ENCODE data around the gene CCDC174.
A peak's percentile ranks its signal among the peaks of the same experiment; 100 is the strongest.

Gene CCDC174

DNA sequence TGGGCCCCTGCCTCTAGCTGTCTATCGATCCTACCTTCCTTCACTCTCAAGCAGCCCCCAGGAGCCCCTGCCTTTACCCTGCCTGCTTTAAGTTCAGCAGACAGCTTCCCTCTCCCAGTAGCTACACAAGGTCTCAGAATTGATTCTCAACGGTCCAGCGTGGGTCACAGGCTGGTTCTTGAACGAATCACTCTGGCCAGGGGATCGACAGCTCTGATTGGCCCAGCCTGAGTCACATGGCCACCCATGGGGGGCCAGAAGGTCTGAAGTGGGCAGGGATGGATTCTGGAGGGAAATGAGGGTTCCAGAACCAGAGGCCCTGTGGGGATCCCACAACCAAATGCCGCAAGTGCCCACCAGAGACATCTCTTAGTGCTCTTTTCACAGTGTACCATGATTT is 23.7 kb upstream of the CCDC174 start:
- DNase-seq, result no peak

DNA sequence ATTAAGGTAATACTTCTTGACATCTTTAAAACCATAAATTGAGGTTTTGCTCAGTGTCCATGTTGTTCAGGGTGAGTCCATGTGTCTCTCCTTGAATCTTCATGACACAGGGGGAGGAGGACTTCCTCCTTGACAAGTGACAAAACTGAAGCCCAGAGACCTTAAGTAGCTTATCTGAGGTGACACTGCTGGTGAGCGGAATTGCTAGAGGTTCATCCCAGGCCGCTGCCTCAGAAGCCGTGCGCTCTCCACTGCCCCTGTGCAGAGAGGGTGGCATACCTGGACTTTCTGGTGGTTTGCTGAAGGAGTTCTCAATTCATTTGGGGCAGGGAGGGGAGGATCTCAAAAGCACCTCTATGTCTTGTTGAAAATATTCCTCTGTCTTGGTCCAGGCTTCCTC is 23.2 kb upstream of the CCDC174 start:
- DNase-seq, result no peak

DNA sequence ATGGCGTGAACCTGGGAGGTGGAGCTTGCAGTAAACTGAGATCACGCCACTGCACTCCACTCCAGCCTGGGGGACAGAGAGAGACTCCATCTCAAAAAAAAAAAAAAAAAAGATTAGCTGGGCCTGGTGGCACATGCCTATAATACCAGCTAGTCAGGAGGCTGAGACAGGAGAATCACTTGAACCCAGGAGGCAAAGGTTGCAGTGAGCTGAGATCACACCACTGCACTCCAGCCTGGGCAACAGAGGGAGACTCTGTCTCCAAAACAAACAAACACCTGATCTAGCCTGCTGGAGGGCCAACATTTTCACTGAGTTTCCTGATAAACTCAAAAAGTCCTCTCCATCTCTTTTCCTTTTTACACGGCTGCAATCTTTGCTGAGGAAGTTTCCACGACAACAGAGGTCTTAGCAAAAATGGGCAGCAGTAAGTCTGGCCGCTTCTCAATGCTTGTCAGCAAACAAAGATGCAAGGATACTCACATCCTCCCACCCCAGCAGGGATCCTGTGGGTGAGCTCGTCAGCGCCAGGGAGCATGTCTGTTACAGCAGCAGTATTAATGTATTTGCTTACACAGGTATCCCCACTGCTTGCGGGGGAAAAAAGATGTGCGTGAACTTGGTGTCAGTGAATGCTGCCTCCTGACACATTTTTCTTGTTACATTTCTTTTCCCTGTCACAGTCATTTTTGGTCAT is 21.0 kb upstream of the CCDC174 start:
- DNase-seq, result no peak

DNA sequence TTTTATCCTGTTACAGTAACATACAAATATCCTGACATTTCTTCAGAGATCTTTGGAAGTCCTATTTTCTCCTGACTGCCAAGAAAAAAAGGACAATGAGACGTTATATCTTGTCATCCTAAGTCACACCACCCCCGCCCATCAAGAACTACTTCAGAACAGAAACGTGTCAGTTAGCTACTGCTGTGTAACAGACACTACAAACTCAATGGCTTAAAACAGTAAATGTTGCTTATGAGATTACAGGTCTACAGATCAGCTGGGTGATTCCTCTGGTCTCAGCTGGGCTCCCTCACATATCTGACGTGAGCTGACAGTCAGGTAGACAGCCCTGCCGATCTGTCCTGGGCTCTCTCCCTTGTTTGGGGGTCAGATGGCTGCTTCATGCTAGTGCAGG is 20.5 kb upstream of the CCDC174 start:
- DNase-seq, result no peak

DNA sequence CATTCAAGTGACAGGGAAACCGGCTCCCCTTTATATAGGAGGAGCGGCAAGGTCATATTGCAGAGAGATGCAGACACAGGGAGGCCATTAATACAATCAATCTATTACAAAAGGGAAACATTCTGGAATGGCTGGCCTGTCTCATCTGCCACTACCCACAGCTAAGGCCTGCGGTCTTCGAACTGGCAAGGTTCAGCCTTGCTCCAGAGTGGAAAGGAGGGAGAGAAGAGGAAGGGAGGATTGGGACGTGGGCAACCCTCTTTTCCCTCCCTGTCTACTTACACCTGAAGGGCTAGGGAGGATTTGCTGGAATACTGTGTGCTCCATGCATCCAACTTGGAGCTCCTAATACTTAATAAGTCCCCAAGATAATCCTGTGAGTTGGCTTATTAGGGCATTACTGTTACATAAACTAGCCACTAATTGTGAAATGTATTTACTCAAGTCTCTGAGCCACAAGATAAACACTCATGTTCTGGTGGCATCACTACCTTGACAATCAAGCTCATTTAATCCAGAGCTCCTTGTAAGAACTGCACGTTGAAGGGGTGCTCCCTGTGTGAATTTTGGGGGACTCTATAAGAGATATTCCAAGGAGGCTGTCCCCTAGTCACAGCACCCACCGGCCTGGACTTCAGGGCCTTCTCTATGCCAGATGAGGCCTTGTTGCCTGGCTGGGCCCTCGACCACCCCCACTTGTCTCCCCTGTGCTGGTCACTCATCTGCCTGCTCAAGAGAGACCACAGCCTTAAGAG is 19.7 kb upstream of the CCDC174 start:
- DNase-seq, result no peak

DNA sequence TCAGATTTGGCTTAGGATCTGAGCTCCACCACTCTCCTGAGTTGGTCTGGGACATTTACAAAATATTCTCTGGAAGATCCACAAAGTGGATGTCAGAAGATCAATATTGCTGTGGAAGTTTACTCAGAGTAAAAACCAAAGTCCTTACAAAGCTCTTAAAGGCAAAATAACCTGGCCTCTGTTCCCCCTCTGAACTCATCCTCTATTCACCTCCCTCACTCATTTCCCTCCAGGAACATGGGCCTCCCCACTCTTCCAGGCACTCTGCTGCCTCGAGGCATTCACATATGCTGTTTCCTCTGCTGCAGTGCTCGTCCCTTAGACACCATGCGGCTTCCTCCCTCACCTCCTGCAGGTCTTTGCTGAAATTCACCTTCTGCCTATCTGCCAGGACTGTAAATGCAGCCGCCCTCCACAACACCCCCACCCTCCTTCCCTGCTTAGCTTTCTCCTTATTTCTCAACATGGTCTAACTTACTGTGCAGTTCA is 19.1 kb upstream of the CCDC174 start:
- no peak for DNase-seq

DNA sequence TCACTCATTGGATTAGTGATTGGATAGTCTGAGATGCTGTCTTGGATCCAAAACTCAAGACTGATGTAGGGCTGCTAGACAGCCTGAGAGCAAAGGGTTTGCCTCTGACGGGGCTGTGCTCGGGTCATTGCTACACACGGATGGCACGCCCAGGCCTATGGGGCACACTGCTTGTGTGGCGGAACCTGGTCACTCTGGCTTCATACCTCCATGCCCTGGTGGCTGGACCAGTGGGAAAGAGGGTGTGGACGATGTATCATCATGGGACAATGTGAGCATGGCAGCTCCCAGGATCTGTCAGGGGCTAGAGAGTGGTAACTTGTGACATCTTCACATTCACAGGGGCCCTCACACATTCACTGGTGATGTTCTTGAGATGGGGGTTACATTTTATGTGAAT is 18.1 kb upstream of the CCDC174 start:
- DNase-seq, result no peak

DNA sequence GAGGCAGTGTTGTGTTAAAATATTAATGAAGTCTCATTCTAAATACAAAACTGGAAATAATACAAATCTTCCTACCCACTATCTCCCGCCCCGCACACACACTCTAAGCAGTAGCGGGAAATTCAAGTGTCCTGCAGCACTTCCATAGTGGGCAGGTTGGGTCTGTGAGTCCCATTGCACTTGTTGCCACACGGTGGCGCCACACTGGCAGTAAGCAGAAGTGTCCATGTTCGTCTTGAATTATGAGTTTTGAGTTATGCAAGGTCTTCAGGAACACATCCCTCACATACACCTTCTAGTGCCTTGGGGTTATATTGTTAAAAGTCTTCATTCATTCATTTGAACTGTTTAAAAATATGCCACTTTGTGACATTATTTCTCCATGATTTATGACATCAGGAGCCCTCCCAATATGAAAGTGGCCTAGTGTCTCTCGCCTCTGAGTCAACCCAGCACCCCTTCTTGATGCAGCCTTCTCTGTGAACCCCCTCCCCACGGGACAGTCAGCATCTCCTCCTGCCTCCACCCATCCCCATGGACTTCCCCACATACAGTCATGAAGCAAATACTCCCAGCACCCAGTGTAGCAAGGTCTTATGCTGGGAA is 17.6 kb upstream of the CCDC174 start:
- DNase-seq, result peak; percentile 66 to 89 (median 78)

DNA sequence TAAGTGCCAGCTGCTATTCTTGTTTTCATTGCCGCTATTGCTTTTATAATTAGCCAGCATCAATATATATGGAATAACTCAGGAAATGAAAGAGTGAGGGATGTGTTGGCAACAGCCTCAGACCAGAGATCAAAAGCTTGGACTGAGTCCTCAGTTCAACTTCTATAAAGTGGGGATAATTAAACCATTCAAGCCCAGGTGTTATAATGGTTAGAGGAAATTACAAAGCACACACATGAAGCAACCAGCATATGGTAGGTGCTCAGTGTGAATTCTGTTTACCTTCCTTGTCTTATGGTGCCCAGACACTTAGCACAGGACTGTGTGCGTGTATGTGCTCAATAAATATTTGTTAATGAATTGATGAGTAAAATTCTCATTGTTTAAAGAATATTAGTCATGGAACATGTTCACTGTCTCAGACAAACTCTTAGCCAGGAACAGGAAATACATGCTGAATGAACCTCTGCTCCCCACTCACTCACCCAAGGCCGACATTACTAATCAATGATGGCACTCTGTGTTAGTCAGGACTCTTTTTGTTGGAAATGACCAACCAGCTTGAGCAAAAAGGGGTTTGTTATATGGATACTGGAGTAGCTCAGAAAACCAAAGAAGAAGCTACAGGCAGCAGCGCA is 16.7 kb upstream of the CCDC174 start:
- no peak for DNase-seq

DNA sequence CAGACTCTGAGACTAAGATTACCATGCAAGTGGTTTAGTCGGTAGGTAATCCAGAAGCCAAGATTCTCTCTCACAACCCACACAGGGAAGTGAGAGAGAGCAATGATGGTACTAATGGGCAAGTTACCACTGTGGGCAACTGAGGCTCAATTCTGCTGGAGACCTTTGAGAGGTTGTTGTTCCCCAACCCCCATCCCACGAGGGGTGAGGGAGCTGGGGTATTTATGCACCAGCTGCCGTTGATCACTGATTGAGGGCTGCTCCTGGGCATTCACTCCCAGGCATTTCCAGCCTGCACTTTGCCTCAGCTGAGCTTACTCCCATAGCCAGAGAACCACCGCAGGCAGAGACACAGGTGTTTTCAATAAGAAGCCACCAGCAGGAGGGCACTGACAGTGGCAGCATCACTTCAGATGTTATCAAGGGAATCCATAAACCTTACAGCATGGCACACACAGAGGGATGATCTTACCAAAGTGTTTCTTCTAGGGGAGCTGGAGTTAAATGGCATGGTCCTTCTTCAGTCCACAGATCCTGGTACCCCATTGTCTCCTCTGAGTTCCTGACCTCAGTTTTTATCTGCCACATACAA is 15.0 kb upstream of the CCDC174 start:
- DNase-seq, result no peak

DNA sequence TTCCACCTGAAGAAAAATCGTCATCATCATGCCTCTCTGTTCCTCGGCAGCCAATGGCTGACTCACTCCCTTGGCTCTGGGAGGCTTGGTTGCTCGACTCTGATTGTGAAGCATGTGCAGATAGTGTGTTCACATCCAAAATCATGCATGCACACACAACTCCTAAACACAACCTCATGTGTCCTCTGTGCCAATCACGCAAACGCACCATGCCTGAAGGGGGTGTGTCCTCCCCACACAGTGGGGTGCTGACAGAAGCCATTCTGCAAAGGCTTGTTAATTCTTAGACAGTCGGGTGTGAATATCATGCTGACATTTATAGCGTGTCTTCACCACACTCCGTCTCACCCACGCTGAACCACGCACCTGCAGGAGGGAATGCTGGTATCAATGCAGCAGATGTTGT is 11.4 kb upstream of the CCDC174 start:
- no peak for DNase-seq

DNA sequence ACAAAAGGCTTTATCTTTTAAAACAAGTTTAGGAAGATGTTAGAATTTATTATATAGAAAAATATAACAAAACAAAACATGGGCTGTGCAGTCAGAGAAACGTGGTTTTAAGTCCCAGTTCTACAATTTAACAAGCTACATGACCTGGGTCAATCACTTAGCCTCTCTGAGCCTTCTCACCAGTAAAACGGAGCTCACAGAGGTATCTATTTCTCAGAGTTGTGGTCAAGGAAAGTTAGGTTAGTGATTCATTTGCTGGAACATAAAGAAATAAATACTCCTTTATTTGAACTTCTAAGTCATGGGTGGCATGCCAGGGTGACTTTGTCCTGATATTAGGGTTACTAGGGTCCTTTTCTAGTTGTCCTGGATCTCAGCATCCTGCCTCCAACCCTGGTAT is 10.8 kb upstream of the CCDC174 start:
- DNase-seq, result no peak

DNA sequence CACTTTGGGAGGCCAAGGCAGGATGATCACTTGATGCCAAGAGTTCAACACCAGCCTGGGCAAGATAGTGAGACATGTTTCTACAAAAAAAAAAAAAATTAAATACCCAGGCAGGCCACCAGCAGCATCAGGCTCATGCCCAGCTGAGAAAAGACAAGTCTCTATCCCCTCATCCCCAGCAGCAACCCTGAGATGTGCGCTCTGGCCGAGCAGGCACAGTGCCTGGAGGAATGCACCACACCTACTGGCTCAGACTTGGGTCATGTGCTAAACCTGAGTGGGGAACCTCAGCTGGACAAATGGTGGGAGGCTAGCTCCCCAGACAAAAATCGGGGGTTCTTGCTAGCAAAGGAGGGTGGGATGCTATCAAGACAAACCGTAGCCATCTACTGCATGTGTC is 10.2 kb upstream of the CCDC174 start:
- DNase-seq, result no peak

DNA sequence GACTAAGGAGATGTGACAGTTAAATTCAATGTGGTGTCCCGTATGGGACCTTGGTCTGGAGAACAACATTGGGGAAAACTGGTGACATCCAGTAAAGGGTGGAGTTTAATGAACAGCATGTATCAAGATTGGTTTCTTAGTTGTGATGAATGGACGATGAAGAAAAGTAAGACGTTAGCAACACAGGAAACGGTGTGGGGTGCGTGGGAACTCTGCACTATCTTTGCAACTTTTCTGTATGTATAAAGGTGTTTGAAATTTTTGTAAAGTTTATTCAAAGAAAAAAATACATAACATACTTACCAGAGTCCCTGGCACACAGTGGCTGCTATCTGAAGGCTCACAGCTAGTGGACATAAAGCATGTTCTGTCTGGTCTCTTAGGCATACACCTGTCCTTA is 6.1 kb upstream of the CCDC174 start:
- DNase-seq, result no peak

DNA sequence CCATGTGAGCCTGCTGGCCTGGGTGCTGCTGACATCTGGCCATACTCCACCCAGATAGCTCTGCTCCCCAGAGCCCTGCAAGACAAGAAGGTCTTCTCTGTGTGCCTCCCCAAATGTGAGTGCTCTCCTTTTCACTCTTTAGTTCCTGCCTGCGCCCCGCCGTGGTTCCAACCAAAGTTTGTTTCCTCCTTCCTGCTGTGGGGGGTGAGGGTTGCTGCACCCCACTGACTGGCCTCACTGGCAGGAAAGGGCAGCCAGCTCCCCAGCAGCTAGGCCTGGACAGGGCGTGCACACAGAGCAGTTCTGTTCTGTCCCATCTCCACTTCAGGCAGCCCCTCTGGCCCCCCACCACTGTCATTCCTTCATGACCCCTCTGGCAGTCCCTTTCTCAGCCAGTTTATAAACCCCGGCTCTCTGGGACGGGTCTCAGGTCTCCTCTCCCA is 5.4 kb upstream of the CCDC174 start:
- DNase-seq, result no peak

DNA sequence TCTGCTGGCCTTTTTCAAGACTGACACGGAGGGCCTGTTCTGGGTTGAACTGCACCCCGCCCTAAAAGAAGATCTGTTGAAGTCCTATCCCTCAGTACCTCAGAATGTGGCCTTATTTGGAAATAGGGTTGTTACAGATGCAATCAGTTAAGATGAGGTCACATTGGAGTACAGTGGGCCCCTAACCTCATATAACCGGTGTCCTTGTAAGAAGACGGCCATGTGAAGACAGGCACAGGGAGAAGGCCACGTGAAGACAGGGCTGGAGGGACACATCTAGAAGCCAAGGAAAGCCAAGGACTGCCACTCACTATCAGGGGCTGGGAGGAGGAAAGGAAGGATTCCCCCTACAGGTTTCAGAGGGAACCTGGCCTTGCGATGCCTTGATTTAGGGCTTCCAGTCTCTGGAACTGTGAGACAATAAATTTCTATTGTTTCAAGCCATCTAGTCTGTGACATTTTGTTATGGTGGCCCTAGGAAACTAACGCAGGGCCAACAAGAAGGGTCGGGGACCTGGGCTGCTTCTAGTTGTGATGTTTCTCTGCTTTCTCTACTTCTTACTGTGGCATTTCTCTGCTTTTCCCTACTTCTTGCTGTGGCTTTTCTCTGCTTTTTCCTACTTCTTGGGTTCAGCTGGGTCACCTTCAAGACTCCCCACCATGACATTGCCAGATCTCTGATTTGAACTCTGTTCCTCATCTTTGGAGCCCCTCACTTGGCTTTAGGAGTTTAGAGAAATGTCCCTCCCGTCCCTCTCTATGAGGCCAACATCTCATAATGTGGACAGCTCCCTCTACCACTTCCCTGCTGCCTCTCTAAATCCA is 4.8 kb upstream of the CCDC174 start:
- DNase-seq, result no peak

DNA sequence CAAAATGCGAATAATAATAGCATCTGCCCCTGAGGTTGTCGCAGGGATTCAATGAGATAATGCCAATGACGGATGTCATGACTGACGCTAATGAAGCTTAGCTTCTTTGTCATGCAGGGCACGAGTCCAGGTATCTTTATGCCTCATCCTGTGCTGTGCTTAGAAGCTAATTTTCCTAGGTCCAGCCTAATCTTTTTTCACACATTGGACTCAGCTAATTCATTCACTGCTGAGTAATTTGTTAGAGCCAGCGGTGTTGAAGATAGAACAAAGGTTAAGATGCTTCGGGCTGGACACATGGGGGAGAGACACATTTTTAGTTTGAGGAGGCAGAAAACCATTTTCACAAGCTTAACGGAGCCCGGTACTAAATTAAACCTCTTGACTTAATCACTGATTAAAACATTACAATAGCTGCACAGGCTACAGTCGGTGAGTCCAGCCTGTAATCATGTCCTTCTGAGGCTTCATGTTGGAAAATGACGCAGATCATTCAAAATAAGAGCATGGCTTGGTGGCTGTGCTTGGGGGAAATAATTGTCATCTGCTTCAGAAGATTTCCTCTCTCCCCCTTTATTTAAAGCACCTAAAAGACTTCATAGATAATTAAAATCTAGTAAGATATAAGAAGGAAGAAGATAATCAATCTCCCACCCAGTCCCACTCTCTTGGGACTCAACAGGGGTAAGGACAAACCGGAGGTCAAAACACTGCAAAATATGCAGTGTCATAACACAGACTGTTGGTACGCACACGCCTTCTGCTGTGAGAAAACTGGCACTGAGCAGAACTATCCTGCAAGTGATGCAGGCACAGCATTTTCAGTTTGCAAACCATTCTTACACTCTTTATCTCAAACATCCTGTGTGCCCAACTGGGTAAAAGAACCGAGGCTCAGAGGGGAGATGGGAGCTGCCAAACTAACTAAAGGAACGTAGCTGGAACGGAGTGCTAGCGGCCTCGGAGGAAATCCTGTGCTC is 3.3 kb upstream of the CCDC174 start:
- peak in 2 of 4 experiments; percentile 35 to 37 for DNase-seq

DNA sequence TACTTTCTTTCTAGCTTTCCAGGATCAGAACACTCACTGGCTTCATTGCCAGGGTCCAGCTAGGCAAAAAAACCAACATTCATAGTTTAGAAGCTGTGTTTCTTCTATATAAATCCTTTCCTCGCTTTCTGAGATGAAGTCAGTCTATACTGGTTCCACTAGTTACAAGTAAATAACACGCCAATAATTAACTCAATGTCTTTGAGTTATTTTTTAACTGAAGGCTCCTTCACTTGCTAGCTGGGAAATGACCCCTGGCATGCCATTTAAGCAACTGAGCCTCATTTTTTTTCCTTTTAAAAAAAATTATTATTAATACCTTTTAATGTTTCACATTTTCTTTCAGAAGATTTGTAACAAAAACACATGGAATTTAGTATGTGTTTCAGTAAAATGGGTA is 2.1 kb upstream of the CCDC174 start:
- DNase-seq, result no peak

DNA sequence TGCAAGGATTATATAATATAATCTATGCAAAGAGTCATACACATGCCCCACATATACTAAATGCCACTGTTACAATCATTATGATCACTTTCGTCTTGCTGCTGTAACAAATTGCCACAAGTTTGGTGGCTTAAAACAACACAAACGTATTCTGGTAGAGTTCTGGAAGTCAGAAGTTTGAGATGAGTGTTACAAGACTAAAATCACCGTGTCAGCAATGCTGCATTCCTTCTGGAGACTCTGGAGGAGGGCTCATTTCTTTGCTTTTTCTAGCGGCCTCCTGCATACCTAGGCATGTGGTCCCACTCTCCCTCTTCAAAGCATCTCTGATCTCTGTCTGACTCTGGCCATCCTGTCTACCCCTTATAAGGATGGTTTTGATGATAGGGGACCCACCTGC is 1.4 kb upstream of the CCDC174 start:
- DNase-seq, result no peak

DNA sequence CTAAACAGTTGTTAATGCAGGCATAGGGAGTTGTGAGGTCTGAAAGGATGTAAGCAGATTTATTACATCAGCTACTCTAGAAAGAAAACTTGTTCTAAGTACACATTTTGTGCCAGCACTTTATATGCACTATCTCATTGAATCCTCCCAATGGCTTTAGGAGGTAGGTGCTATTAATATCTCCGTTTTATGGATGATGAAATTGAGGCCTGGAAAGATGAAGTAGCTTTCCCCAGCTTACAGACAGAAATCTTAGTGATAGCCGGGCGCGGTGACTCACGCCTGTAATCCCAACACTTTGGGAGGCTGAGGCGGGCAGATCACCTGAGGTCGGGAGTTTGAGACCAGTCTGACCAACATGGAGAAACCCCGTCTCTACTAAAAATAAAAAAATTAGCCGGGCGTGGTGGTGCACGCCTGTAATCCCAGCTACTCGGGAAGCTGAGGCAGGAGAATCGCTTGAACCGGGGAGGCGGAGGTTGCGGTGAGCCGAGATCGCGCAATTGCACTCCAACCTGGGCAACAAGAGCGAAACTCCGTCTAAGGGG is 872 bp downstream of the CCDC174 start:
- peak in 1 of 4 experiments; percentile 33 for DNase-seq

Measured in suppressor macrophage (primary cell).